ENCODE measurements around the gene NOP9. TPM values are rescaled to one million over a fixed set of nuclear protein-coding genes. Genes with fewer than 3 reads are reported as not detected.

Gene NOP9
- total RNA-seq, 1 donor from 2014 or later, result 21.4 TPM

DNA sequence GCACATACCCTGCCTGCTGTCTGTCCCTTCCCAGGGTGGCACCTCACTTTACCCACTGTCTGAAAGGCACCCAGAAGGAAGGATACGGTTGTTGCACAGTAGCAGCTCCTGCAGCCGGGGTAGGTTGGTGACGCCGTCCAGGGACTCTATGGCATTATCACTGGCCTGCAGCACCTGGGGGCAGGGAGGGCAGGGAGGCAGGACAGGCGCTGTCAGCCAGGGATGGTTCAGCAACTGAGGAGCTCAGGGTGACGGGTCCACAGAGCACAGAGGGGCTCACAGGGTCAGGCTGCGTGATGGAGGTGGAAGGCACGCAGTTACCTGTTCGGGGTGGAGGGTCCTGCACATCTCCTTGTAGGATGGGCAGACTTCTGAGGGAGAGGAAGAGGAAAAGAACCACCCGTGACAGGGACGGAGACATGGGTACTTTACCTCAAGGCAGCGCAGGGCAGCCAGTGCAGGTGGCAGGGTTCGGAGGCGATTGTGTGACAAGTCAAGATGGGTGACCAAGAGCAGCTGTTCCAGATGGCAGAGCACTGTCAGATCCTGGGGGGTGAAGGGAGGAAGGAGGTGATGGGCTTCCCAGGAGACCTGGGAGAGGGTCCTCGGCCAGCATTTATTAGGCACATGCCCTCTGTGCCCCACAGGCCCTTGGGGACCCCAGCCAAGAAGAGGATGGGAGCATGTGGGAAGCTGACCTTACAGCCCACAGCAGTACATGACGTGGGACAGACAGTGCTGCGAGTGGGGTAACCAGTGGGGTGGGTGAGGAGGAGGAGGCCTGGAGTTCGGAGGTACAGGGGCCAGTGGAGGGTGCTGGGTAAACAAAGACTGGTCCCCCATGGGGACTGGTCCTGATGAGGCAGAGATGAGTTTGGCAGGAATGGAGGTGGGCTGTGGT, 33.1 kb upstream of the NOP9 start:
- TF ChIP-seq, protein P1, sequence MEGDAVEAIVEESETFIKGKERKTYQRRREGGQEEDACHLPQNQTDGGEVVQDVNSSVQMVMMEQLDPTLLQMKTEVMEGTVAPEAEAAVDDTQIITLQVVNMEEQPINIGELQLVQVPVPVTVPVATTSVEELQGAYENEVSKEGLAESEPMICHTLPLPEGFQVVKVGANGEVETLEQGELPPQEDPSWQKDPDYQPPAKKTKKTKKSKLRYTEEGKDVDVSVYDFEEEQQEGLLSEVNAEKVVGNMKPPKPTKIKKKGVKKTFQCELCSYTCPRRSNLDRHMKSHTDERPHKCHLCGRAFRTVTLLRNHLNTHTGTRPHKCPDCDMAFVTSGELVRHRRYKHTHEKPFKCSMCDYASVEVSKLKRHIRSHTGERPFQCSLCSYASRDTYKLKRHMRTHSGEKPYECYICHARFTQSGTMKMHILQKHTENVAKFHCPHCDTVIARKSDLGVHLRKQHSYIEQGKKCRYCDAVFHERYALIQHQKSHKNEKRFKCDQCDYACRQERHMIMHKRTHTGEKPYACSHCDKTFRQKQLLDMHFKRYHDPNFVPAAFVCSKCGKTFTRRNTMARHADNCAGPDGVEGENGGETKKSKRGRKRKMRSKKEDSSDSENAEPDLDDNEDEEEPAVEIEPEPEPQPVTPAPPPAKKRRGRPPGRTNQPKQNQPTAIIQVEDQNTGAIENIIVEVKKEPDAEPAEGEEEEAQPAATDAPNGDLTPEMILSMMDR (IDR thresholded peaks at IDR 0.05), result no peak
- Histone ChIP-seq H3K27me3 (no peaks in the 10 kb centered on the region), H3K27ac (no peak overlapping the region), H3K9me3 (no peaks in the 10 kb centered on the region), H3K4me1 (peaks cover 4% of the 10 kb centered on the region), H3K36me3 (peaks cover 40% of the 10 kb centered on the region), H3K4me3 (no peak overlapping the region)
- no peak for ATAC-seq
- no peak for DNase-seq
- intact Hi-C loops (cut with DNase I), result no loop called here

DNA sequence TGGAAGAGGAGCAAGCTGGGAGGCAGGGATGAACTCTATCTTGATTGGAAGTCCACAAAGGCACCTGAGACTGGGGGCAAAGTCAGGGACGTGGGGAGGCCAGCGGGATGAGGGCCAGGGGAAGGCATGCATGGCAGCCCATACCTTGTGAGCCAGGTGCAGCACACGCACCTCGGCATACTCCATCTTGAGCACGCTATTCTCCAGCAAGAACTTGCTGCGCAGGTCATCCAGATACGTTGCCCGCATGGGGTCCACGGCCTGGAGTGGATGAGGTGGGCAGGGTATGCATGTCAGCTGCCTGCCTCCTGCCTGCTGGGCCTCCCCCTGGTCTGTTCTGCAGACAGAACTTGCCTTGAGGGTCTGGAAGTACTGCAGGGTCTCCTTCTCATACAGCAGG, 32.1 kb upstream of the NOP9 start:
- H3K4me1 ChIP-seq, result peaks cover 13% of the 10 kb centered on the region
- H3K27ac ChIP-seq, result no peak overlapping the region
- H3K27me3 ChIP-seq, result no peaks in the 10 kb centered on the region
- no peaks in the 10 kb centered on the region for H3K9me3 ChIP-seq
- peaks cover 40% of the 10 kb centered on the region for H3K36me3 ChIP-seq
- TF ChIP-seq, protein P1 (IDR thresholded peaks at IDR 0.05), result no peak
- DNase-seq, result no peak
- intact Hi-C loops (cut with DNase I), result no loop called here
- no peak for ATAC-seq
- no peak overlapping the region for H3K4me3 ChIP-seq

DNA sequence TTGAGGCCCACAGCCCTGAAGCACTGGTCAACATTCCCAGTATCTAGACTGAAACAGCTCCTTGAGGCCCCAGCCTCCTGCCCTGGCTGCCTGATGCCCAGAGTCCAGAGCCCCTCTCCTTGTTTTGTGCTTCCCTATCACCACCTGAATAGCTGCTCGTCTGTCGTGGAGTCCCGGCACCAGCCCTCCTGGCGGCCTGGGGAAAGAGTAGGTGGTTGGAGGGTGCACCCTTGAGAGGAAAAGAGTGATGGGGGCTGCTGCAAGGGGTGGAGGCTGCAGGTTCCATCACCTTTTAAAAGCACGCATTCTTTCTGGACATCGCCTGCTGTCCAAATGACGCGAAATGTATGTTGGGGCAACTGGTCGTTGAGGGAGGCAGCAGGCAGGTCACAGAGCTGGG, 31.4 kb upstream of the NOP9 start:
- Histone ChIP-seq H3K27me3 (no peaks in the 10 kb centered on the region), H3K4me3 (no peak overlapping the region), H3K36me3 (peaks cover 40% of the 10 kb centered on the region), H3K27ac (no peak overlapping the region), H3K9me3 (no peaks in the 10 kb centered on the region), H3K4me1 (peaks cover 20% of the 10 kb centered on the region)
- TF ChIP-seq, protein P1 (IDR thresholded peaks at IDR 0.05), result no peak
- ATAC-seq (no peak), DNase-seq (no peak)
- intact Hi-C loops (cut with DNase I), result no loop called here

DNA sequence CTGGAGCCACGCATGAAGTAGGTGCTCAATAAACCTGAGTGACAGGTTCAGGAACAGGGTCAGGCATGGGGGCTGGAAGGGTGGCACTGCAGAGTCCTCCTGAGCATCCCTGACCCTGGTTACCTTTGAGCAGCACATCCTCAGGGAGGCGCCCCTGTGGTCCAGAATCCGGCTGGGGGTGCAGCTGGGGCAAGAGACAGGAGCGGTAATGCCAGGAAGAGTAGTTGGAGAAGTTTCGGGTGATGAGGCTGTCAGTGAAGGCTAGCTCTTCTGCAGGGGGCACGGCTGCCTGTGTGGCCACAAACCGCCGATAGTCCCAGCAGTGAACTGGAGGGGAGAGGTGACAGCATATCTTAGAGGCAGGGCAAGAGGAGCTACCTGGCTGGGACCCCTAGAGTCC, 30.3 kb upstream of the NOP9 start:
- intact Hi-C loops (cut with DNase I), result no loop called here
- no peaks in the 10 kb centered on the region for H3K27me3 ChIP-seq
- H3K9me3 ChIP-seq, result no peaks in the 10 kb centered on the region
- peaks cover 28% of the 10 kb centered on the region for H3K4me1 ChIP-seq
- H3K36me3 ChIP-seq, result peaks cover 40% of the 10 kb centered on the region
- H3K27ac ChIP-seq, result no peak overlapping the region
- DNase-seq, result no peak
- H3K4me3 ChIP-seq, result no peak overlapping the region
- ATAC-seq, result no peak
- TF ChIP-seq, protein P1 (IDR thresholded peaks at IDR 0.05), result no peak

DNA sequence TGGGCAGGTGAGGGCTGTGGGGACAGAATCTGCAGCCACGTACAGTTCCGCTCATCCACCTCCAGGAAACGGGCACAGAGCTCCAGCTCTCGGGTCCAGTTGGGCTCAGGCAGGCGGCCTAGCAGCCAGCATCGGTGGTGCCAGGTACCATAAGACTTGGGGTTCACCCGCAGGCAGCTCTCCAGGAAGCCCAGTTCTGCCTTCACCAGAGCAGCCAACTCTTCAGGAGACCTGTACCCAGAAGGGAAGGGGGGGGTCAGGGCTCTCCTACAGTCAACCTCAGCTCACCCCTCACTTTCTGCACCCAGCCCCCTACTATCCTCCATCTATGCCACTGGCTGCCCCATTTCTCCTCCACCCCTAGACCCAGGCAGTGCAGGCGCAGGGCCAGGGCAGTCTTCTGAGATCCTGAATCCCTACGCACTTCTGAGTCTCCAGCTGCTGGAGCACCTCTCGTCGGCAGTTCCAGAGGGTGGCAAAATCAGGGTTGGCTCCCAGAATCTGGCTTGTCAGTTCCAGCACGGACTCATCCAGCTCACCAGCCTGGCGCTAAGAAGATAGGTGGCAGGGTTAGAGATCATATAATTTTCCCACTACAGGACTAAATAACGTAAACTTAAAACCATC, 29.6 kb upstream of the NOP9 start:
- Histone ChIP-seq H3K27me3 (no peaks in the 10 kb centered on the region), H3K4me1 (peaks cover 32% of the 10 kb centered on the region), H3K27ac (no peak overlapping the region), H3K4me3 (no peak overlapping the region), H3K9me3 (no peaks in the 10 kb centered on the region), H3K36me3 (peaks cover 38% of the 10 kb centered on the region)
- DNase-seq, result no peak
- intact Hi-C loops (cut with DNase I), result no loop called here
- ATAC-seq, result no peak
- TF ChIP-seq, protein P1 (IDR thresholded peaks at IDR 0.05), result no peak
